Endothelial cell of umbilical vein (primary cell): ENCODE data around the gene SYT10. TPM values are rescaled to one million over a fixed set of nuclear protein-coding genes. Genes with fewer than 3 reads are reported as not detected.

ENCODE experiments used
- BruUV-seq: library from RNA; stranded (reverse); fragments of 400-500 nt; replicated peaks from 2 replicates; lab custom pipeline; 2021; lab: Mats Ljungman, UMichigan
- CTCF ChIA-PET: fragments of 300-600, 350-600 bp; sonication (Branson Sonifier 250); formaldehyde crosslinking; loops from one replicate; lab custom pipeline; 2021; ENCODE audit warnings: antibody characterized with exemption, inconsistent platforms; lab: Charles Lee
- POLR2A ChIA-PET: fragments of 300-600, 350-600 bp; sonication (Branson Sonifier 250); formaldehyde crosslinking; loops from one replicate; lab custom pipeline; 2021; ENCODE audit warnings: antibody characterized with exemption, inconsistent platforms; lab: Charles Lee
- DNase-seq: peaks from one replicate; pipeline ENCODE4 v3.0.0-alpha.2; 2011; ENCODE audit warnings: low read depth, low spot score
- FAIRE-seq: peaks from 2 replicates; lab custom pipeline; 2011; peaks lifted over from hg19 to GRCh38; lab: Jason Lieb, UNC
- H2AFZ ChIP-seq: 2 replicates; pipeline ENCODE4 v1.6.0; 2012; ENCODE audit warnings: low read depth, low read length, control low read depth, inconsistent platforms
- H3K27ac ChIP-seq: 2 replicates; pipeline ENCODE4 v1.5.1; 2011; ENCODE audit warnings: low read depth, mild to moderate bottlenecking, control low read depth, low read length, moderate library complexity; ENCODE audit not compliant: insufficient read depth
- H3K27me3 ChIP-seq, 2 experiments: 2 replicates each; pipeline versions ENCODE4 v1.6.0 to v1.6.1; 2011; ENCODE audit warnings: low read length in 2 of 2, mixed read lengths in 1 of 2; ENCODE audit not compliant: control insufficient read depth in 2 of 2, insufficient read depth in 2 of 2
- H3K36me3 ChIP-seq, 2 experiments: 2 replicates in 1 of 2; 3 replicates in 1 of 2; pipeline ENCODE4 v1.5.1; 2011; ENCODE audit warnings: low read length in 2 of 2, mild to moderate bottlenecking in 1 of 2, moderate library complexity in 1 of 2; ENCODE audit not compliant: control insufficient read depth in 2 of 2, insufficient read depth in 2 of 2; ENCODE audit errors: extremely low read depth in 1 of 2
- H3K4me1 ChIP-seq: 3 replicates; pipeline ENCODE4 v1.5.1; 2011; ENCODE audit warnings: mild to moderate bottlenecking, low read length; ENCODE audit not compliant: control insufficient read depth, insufficient read depth; ENCODE audit errors: extremely low read depth
- H3K4me2 ChIP-seq: 2 replicates; pipeline ENCODE4 v1.6.1; 2011; ENCODE audit warnings: low read length, control low read depth, mixed read lengths; ENCODE audit not compliant: insufficient read depth
- H3K4me3 ChIP-seq, 3 experiments: fragments of 200-600 bp in 1 of 3; sonication (generic), shearing (Covaris generic) in 1 of 3; replicated peaks in 1 of 3; 2 replicates each; pipeline ENCODE4 v1.5.1; 2011 to 2016; ENCODE audit warnings: control low read depth in 3 of 3, low read length in 3 of 3, mild to moderate bottlenecking in 2 of 3, inconsistent platforms in 1 of 3, low read depth in 1 of 3, moderate library complexity in 1 of 3; ENCODE audit not compliant: insufficient read depth in 1 of 3
- H3K79me2 ChIP-seq: 2 replicates; pipeline ENCODE4 v1.6.0; 2012; ENCODE audit warnings: low read length, inconsistent platforms; ENCODE audit not compliant: control insufficient read depth, insufficient read depth
- H3K9ac ChIP-seq: replicated peaks from 2 replicates; pipeline ENCODE3; 2011; ENCODE audit warnings: low read length, control low read depth; ENCODE audit not compliant: insufficient read depth; ENCODE audit errors: extremely low read depth
- H3K9me1 ChIP-seq: replicated peaks from 3 replicates; pipeline ENCODE4 v1.6.0; 2011; ENCODE audit warnings: mild to moderate bottlenecking, low read length; ENCODE audit not compliant: control insufficient read depth, insufficient read depth; ENCODE audit errors: extremely low read depth
- H3K9me3 ChIP-seq: replicated peaks from 2 replicates; pipeline ENCODE4 v1.5.1; 2012; ENCODE audit warnings: low read length, inconsistent platforms; ENCODE audit not compliant: control insufficient read depth, insufficient read depth
- H4K20me1 ChIP-seq: replicated peaks from 2 replicates; pipeline ENCODE3; 2011; ENCODE audit warnings: mild to moderate bottlenecking, low read length; ENCODE audit not compliant: control insufficient read depth, insufficient read depth; ENCODE audit errors: extremely low read depth
- EZH2 ChIP-seq: IDR thresholded peaks from 2 replicates; pipeline ENCODE4 v1.6.1; 2012; ENCODE audit warnings: borderline replicate concordance, low read depth, mild to moderate bottlenecking, moderate library complexity, low read length, inconsistent platforms; ENCODE audit not compliant: severe bottlenecking
- FOS ChIP-seq: IDR thresholded peaks from 2 replicates; pipeline ENCODE4 v1.6.1; 2011; ENCODE audit warnings: mild to moderate bottlenecking, low read length, moderate library complexity, borderline replicate concordance; ENCODE audit not compliant: insufficient read depth
- GATA2 ChIP-seq: IDR thresholded peaks from 2 replicates; pipeline ENCODE4 v1.7.0; 2011; ENCODE audit warnings: low read depth, mild to moderate bottlenecking, moderate library complexity, mixed read lengths, low read length; ENCODE audit not compliant: insufficient read length, insufficient read depth
- JUN ChIP-seq: IDR thresholded peaks from 2 replicates; pipeline ENCODE4 v1.6.1; 2011; ENCODE audit warnings: borderline replicate concordance, low read depth; ENCODE audit not compliant: insufficient read length, insufficient read depth
- MYC ChIP-seq: IDR thresholded peaks from one replicate; pipeline ENCODE4 v1.6.1; 2011; ENCODE audit warnings: mild to moderate bottlenecking, low read depth, low read length
- POLR2A ChIP-seq: IDR thresholded peaks from 2 replicates; pipeline ENCODE4 v1.6.1; 2012; ENCODE audit warnings: low read depth, mild to moderate bottlenecking, control low read depth, low read length
- POLR2AphosphoS5 ChIP-seq: IDR thresholded peaks from 2 replicates; pipeline ENCODE4 v1.6.1; 2012; ENCODE audit warnings: low read depth, mild to moderate bottlenecking, control low read depth, low read length, moderate library complexity; ENCODE audit not compliant: insufficient read depth
- dilution Hi-C: fragments of 300-500 bp; cut with MboI; formaldehyde crosslinking; loops from one replicate; pipeline ENCODE4 v1.15.0; 2019; ENCODE audit warnings: low sequenced_read_pairs; ENCODE audit not compliant: extremely low pct_ligation_motif_present
- intact Hi-C: fragments of 100-400 bp; cut with micrococcal nuclease; formaldehyde crosslinking; loops from one replicate; pipeline ENCODE4 v1.10.0; 2022
- polyA plus RNA-seq, 4 experiments: library from polyadenylated mRNA; depleted of rRNA in 3 of 4; stranded (reverse) in 3 of 4; unstranded in 1 of 4; fragments of >200 nt; gene quantifications; 2 replicates each; pipeline versions ENCODE4 v1.2.1 to v1.2.3, GENCODE V29; 2011 to 2012; ENCODE audit warnings: missing spikeins in 1 of 4
- total RNA-seq: library from RNA; stranded (reverse); gene quantifications from 2 replicates; pipeline ENCODE4 v1.2.3, GENCODE V29; 2021

SYT10 gene
- total and polyA plus RNA-seq, 2 donors (not counting 3 experiments of a cell fraction or from before 2014, with no cell fraction given), result not detected

- peaks cover 2% of the 10 kb centered on the region for H3K9me3 ChIP-seq
- H3K4me1 ChIP-seq, result no peaks in the 10 kb centered on the region
- ChIA-PET POLR2A (no interaction called here), CTCF (no interaction called here)
- H3K27me3 ChIP-seq, result no peaks in the 10 kb centered on the region
- no peak overlapping the region for H3K27ac ChIP-seq
- H3K9me1 ChIP-seq, result no peaks in the 10 kb centered on the region
- FAIRE-seq (no peak), DNase-seq (no peak)
- no peak overlapping the region for H3K9ac ChIP-seq
- intact Hi-C loops, result no loop called here
- no peak overlapping the region for H3K4me2 ChIP-seq
- H2AFZ ChIP-seq, result no peak overlapping the region
- dilution Hi-C loops, result no loop called here
- no peaks in the 10 kb centered on the region for H3K36me3 ChIP-seq
- TF ChIP-seq JUN, result no peak
- TF ChIP-seq FOS, result no peak
- TF ChIP-seq POLR2AphosphoS5, result no peak
- TF ChIP-seq POLR2A, result no peak
- no peak for TF ChIP-seq EZH2
- no peak for TF ChIP-seq MYC
- no peak for TF ChIP-seq GATA2
- no TSS peak for BruUV-seq
- no peaks in the 10 kb centered on the region for H3K79me2 ChIP-seq
- no peaks in the 10 kb centered on the region for H4K20me1 ChIP-seq
- no peak overlapping the region for H3K4me3 ChIP-seq
Measured at GRCh38 chr12:33484161-33484560, 44.5 kb upstream of the SYT10 start.

GRCh38 chr12:33480366-33480765, 40.7 kb upstream of the SYT10 start:
- DNase-seq, result no peak
- no peak for FAIRE-seq
- no peak overlapping the region for H2AFZ ChIP-seq
- H3K9me3 ChIP-seq, result peaks cover 2% of the 10 kb centered on the region
- H3K27me3 ChIP-seq, result no peaks in the 10 kb centered on the region
- BruUV-seq, result no TSS peak
- H3K79me2 ChIP-seq, result no peaks in the 10 kb centered on the region
- TF ChIP-seq MYC, result no peak
- TF ChIP-seq JUN, result no peak
- H3K27ac ChIP-seq, result no peak overlapping the region
- H3K4me1 ChIP-seq, result no peaks in the 10 kb centered on the region
- dilution Hi-C loops (no loop called here), intact Hi-C loops (no loop called here)
- ChIA-PET CTCF (no interaction called here), POLR2A (no interaction called here)
- H3K4me2 ChIP-seq, result no peak overlapping the region
- no peak overlapping the region for H3K9ac ChIP-seq
- H3K9me1 ChIP-seq, result no peaks in the 10 kb centered on the region
- H3K4me3 ChIP-seq, result no peak overlapping the region
- H4K20me1 ChIP-seq, result no peaks in the 10 kb centered on the region
- no peaks in the 10 kb centered on the region for H3K36me3 ChIP-seq
